GM12875 (cell line): ENCODE results near the gene NUP210.
"Not testable (repeated sequence)": the region's sequence is repeated elsewhere in the genome, so short reads cannot be mapped to it uniquely, and the experiment has no call there.

Experiments
- H3K4me3 ChIP-seq: one replicate; pipeline ENCODE4 v1.5.1; 2011; ENCODE audit warnings: low read depth, low read length, control low read depth
- TF ChIP-seq, protein P1 (sequence below): IDR thresholded peaks from 2 replicates; pipeline ENCODE4 v1.5.1; 2011; ENCODE audit warnings: low read depth, mild to moderate bottlenecking, control low read depth, inconsistent platforms, low read length, moderate library complexity, borderline replicate concordance; ENCODE audit not compliant: insufficient read depth

Gene NUP210

DNA sequence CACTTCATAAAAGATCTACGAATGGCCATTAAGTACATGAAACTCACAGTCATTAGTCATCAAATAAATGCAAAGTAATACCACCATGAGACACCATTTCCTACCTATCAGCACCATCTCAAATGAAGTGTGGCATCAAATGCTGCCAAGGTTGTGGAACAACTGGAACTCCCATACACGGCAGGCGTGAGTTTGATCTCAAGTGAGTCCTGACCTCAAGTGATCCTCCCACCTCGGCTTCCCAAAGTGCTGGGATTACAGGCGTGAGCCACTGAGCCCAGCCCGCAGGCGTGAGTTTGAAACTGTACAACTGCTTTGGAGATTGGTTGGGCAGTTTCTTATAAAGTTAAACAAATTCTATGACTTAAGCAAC lies 31.2 kb upstream of the NUP210 start:
- H3K4me3 ChIP-seq = peak overlapping the region; percentile 17
- TF ChIP-seq, protein P1, sequence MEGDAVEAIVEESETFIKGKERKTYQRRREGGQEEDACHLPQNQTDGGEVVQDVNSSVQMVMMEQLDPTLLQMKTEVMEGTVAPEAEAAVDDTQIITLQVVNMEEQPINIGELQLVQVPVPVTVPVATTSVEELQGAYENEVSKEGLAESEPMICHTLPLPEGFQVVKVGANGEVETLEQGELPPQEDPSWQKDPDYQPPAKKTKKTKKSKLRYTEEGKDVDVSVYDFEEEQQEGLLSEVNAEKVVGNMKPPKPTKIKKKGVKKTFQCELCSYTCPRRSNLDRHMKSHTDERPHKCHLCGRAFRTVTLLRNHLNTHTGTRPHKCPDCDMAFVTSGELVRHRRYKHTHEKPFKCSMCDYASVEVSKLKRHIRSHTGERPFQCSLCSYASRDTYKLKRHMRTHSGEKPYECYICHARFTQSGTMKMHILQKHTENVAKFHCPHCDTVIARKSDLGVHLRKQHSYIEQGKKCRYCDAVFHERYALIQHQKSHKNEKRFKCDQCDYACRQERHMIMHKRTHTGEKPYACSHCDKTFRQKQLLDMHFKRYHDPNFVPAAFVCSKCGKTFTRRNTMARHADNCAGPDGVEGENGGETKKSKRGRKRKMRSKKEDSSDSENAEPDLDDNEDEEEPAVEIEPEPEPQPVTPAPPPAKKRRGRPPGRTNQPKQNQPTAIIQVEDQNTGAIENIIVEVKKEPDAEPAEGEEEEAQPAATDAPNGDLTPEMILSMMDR = no peak

- not testable (repeated sequence) for H3K4me3 ChIP-seq
These were observed 22.8 kb upstream of the NUP210 start for GRCh38 chr3:13442882-13443281.

DNA sequence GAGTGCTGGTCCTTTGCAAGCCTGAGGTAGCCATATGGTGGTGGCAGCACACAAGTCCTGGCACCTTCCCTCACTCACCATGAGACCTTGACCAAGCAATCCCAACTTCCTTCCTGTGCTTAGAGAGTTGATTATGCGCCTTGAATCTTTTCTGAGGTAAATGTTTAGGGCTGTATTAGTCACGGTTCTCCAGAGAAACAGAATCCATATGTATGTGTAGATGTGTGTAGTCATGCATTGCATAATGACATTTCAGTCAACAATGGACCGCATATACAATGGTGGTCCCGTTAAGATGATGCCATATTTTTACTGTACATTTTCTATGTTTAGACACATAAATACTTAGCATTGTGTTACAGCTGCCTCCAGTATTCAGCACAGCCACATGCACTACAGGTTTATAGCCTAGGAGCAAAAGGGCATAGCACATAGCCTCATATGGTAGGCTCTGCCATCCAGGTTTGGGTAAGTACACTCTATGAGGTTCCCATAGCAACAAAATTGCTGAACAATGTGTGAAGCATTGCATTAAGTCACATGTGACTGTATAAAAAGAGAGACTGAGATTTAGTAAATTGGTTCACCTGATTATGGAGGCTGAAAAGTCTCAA lies 20.2 kb upstream of the NUP210 start:
- TF ChIP-seq, protein P1 = no peak

GRCh38 chr3:13436213-13436612 lies 16.1 kb upstream of the NUP210 start:
- not testable (repeated sequence) for H3K4me3 ChIP-seq

More for the DNA sequence above, 20.2 kb upstream of the NUP210 start:
- H3K4me3 ChIP-seq = no peak overlapping the region

DNA sequence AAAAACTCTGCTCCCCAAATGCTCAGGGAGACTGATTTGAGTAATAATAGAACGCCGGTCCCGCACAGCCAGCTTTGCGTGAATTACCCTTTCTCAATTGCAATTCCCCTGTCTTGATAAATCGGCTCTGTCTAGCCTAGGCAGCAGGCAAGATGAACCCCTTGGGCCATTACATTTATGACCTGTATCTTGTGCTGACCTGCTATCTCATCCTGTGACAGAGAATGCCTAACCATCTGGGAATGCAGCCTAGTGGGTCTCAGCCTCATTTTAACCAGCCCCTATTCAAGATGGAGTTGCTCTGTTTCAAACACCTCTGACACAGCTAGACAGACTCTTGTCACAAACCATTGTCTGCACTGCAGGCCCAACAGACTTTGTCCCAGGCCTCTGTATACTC lies 13.8 kb upstream of the NUP210 start:
- H3K4me3 ChIP-seq = no peak overlapping the region
- TF ChIP-seq, protein P1 = no peak

DNA sequence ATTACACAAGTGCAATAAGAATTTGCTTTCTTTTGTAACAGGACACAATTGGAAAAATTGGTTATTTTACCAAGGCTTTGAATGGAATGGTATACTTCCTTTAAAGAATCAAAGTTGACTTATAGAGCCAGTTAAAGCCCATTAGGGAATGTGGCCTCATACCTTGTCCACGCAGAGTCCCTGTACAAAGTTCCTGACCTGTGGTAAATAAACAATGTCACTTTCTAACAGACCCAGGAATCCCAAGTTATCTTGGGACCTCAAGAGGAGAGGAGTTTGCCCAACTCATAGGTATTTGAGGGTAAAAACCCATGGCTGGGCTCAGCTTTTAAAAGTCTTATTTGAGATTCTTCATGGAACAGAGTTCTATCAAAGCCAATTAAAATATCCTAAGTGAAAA lies 12.0 kb upstream of the NUP210 start:
- TF ChIP-seq, protein P1 = no peak
- H3K4me3 ChIP-seq = no peak overlapping the region

DNA sequence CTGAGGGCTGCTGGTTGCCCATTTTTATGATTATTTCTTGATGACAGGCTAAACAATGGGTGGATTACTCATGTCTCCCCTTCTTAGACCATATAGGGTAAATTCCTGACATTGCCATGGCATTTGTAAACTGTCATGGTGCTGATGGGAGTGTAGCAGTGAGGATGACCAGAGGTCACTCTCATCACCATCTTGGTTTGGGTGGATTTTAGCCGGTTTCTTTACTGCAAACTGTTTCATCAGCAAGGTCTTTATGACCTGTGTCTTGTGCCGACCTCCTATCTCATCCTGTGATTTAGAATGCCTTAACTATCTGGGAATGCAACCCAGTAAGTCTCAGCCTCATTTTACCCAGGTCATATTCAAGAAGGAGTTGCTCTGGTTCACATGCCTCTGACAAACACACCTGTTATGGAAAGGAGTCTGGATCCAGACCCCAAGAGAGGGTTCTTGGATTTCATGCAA lies 10.3 kb upstream of the NUP210 start:
- not testable (repeated sequence) for H3K4me3 ChIP-seq

DNA sequence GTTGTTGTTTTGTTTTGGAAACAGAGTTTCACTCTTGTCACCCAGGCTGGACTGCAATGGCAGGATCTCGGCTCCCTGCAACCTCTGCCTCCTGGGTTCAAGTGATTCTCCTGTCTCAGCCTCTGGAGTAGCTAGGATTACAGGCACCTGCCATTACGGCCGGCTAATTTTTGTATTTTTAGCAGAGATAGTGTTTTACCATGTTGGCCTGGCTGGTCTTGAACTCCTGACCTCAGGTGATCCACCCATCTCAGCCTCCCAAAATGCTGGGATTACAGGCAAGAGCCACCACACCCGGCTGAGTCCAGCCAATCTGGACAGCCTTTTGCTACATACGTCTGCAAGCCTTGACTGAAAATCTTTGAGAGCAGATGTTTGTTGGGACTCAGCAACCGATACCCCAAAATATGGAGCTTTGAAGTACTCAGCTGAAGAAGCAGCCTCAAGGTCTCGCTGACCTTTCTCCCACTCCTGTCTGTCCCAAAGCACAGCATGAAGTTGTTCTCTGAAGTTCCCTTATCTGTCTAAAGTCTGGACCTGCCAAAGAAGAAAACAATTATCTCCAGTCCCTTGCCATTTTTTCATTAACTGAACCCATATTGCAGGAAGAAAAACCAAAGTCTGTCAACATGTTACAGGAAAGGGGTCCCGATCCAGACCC lies 9.6 kb upstream of the NUP210 start:
- H3K4me3 ChIP-seq = no peak overlapping the region

DNA sequence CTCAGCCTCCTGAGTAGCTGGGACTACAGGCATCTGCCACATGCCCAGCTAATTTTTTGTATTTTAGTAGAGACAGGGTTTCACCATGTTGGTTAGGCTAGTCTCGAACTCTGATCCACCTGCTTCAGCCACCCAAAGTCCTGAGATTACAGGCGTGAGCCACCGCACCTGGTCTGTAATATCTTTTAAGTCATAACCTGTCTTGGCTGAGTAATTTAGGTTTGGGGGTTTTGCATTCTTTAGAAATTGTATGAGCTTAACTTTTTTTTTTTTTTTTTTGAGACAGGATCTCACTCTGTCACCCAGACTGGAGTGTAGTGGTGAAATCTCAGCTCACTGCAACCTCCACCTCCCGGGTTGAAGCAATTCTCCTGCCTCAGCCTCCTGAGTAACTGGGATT lies 8.6 kb upstream of the NUP210 start:
- H3K4me3 ChIP-seq = not testable (repeated sequence)

More for the DNA sequence above, 9.6 kb upstream of the NUP210 start:
- TF ChIP-seq, protein P1 = no peak
